HepG2 (cell line): Measurements from ENCODE around the gene ZNF324B. TPM values are rescaled to one million over a fixed set of nuclear protein-coding genes. Genes with fewer than 3 reads are reported as not detected.

Experiments used
- ATF3 ChIP-seq: sonication (generic); formaldehyde crosslinking; IDR thresholded peaks from 2 replicates; pipeline ENCODE4 v1.4.0; 2020; ENCODE audit warnings: missing genetic modification reagents
- BATF2 ChIP-seq: sonication (generic); formaldehyde crosslinking; IDR thresholded peaks from 2 replicates; pipeline ENCODE4 v1.8.0; 2022; ENCODE audit warnings: mild to moderate bottlenecking, missing genetic modification reagents, moderate library complexity
- BHLHE40 ChIP-seq: IDR thresholded peaks from 2 replicates; pipeline ENCODE4 v1.6.1; 2011; ENCODE audit warnings: low read length, improper control_type of control experiment
- KDM6A ChIP-seq: IDR thresholded peaks from 2 replicates; pipeline ENCODE4 v1.6.1; 2016; ENCODE audit warnings: low read depth
- MXD1 ChIP-seq: sonication (generic); formaldehyde crosslinking; IDR thresholded peaks from 2 replicates; pipeline ENCODE4 v1.4.0; 2020; ENCODE audit warnings: mild to moderate bottlenecking, missing genetic modification reagents
- MYC ChIP-seq: sonication (generic); formaldehyde crosslinking; IDR thresholded peaks from 2 replicates; pipeline ENCODE4 v1.9.0; 2021; ENCODE audit warnings: missing genetic modification reagents, borderline replicate concordance
- NR3C1 ChIP-seq: sonication (generic); formaldehyde crosslinking; IDR thresholded peaks from 2 replicates; pipeline ENCODE4 v1.4.0; 2020; ENCODE audit warnings: missing genetic modification reagents
- PAXIP1 ChIP-seq: sonication (generic); formaldehyde crosslinking; conservative IDR thresholded peaks from 2 replicates; pipeline ENCODE4 v1.4.0; 2020; ENCODE audit warnings: mild to moderate bottlenecking, missing genetic modification reagents, moderate library complexity
- SNAPC2 ChIP-seq: sonication (generic); formaldehyde crosslinking; IDR thresholded peaks from 2 replicates; pipeline ENCODE4 v1.8.1; 2022; ENCODE audit warnings: mild to moderate bottlenecking, missing genetic modification reagents
- ZFP36L1 ChIP-seq: sonication (generic); formaldehyde crosslinking; IDR thresholded peaks from 2 replicates; pipeline ENCODE4 v1.8.0; 2022; ENCODE audit warnings: mild to moderate bottlenecking, missing genetic modification reagents, moderate library complexity
- ZNF160 ChIP-seq: sonication (generic); formaldehyde crosslinking; IDR thresholded peaks from 2 replicates; pipeline ENCODE4 v1.8.0; 2022; ENCODE audit warnings: mild to moderate bottlenecking, inconsistent platforms, missing genetic modification reagents
- ZNF263 ChIP-seq: sonication (generic); formaldehyde crosslinking; IDR thresholded peaks from 2 replicates; pipeline ENCODE4 v1.4.0; 2020; ENCODE audit warnings: missing genetic modification reagents
- ZNF274 ChIP-seq: sonication (generic); formaldehyde crosslinking; IDR thresholded peaks from 2 replicates; pipeline ENCODE4 v1.5.1; 2020; ENCODE audit warnings: mild to moderate bottlenecking, missing genetic modification reagents
- ZNF292 ChIP-seq: sonication (generic); formaldehyde crosslinking; IDR thresholded peaks from 2 replicates; pipeline ENCODE4 v1.8.1; 2022; ENCODE audit warnings: mild to moderate bottlenecking, low read depth, missing genetic modification reagents, borderline replicate concordance
- ZNF460 ChIP-seq: sonication (generic); formaldehyde crosslinking; IDR thresholded peaks from 2 replicates; pipeline ENCODE4 v1.5.1; 2020; ENCODE audit warnings: missing genetic modification reagents, mild to moderate bottlenecking, borderline replicate concordance
- polyA plus RNA-seq, 8 experiments: library from polyadenylated mRNA; depleted of rRNA in 3 of 8; stranded (reverse) in 7 of 8; unstranded in 1 of 8; fragments of >200 nt; fragmentation: Illumina TruSeq in 4 of 8; extraction: Trizol in 4 of 8; gene quantifications; 2 replicates each; pipeline versions ENCODE4 v1.2.1 to v1.2.3, GENCODE V29; 2011 to 2016; ENCODE audit warnings: low read depth in 4 of 8, missing spikeins in 1 of 8, mixed read lengths in 1 of 8; ENCODE audit not compliant: insufficient read depth in 1 of 8
- total RNA-seq, 5 experiments: library from RNA; depleted of rRNA; stranded (reverse); fragments of >200 nt; fragmentation: Illumina TruSeq; extraction: Trizol; gene quantifications; 2 replicates each; pipeline ENCODE4 v1.2.3, GENCODE V29; 2016; ENCODE audit warnings: low read depth in 1 of 5
- TF ChIP-seq, protein P1 (sequence below): sonication (generic); formaldehyde crosslinking; IDR thresholded peaks from 2 replicates; pipeline ENCODE4 v1.4.0; 2020; ENCODE audit warnings: missing genetic modification reagents, borderline replicate concordance
- TF ChIP-seq, protein P2 (sequence below): sonication (generic); formaldehyde crosslinking; IDR thresholded peaks from 2 replicates; pipeline ENCODE4 v1.4.0; 2020; ENCODE audit warnings: missing genetic modification reagents

ZNF324B gene
- total and polyA plus RNA-seq, 2 of the 13 experiments (the other 11 are each of a cell fraction or from before 2014, with no cell fraction given) = 0.53 to 3.0 TPM

DNA sequence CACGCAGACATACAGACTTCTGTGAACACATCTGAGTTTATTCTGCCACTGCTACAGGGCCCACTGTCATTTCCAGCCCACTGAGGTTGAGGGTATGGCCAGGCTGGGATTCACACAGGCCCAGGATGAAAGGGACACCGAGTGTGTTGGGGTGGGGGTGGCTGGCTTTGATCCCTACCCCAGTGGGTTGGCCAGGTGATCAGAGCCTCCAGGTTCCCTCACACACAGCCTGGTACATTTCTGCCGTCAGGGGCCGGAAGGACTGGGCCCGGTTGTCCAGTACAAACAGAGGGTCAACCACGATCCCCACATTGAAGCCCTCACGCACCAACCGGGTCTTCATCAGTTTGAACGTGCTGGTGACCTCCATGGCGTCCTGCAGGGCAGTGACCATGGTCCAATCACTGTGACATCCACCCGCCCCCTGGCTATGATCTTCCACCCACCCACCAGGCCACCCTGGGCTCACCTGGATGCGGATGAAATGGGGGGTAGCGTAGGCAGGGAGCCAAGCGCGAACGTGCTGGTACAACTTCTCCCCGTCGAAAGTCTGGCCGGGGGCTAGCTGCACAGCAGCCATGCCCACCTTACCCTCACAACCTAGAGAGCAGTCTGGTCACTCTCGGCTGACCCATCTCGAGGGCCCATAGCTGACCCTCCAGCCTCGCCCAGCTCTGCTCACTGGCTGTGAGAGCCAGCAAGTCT is 47.0 kb downstream of the ZNF324B start (continued):
- TF ChIP-seq KDM6A = no peak
- no peak for TF ChIP-seq MXD1
- no peak for TF ChIP-seq SNAPC2
- TF ChIP-seq PAXIP1 = no peak
- no peak for TF ChIP-seq ZNF263
- 0 out of 2 replicates have a peak, but pooled peaks have one; percentile 6 for TF ChIP-seq BATF2 (CRISPR knock-in tag)
- no peak for TF ChIP-seq BHLHE40
- 0 out of 2 replicates have a peak, but pooled peaks have one; percentile 11 for TF ChIP-seq ZNF274 (CRISPR knock-in tag)
- TF ChIP-seq ZNF460 (CRISPR knock-in tag) = no peak
- TF ChIP-seq, protein P1, sequence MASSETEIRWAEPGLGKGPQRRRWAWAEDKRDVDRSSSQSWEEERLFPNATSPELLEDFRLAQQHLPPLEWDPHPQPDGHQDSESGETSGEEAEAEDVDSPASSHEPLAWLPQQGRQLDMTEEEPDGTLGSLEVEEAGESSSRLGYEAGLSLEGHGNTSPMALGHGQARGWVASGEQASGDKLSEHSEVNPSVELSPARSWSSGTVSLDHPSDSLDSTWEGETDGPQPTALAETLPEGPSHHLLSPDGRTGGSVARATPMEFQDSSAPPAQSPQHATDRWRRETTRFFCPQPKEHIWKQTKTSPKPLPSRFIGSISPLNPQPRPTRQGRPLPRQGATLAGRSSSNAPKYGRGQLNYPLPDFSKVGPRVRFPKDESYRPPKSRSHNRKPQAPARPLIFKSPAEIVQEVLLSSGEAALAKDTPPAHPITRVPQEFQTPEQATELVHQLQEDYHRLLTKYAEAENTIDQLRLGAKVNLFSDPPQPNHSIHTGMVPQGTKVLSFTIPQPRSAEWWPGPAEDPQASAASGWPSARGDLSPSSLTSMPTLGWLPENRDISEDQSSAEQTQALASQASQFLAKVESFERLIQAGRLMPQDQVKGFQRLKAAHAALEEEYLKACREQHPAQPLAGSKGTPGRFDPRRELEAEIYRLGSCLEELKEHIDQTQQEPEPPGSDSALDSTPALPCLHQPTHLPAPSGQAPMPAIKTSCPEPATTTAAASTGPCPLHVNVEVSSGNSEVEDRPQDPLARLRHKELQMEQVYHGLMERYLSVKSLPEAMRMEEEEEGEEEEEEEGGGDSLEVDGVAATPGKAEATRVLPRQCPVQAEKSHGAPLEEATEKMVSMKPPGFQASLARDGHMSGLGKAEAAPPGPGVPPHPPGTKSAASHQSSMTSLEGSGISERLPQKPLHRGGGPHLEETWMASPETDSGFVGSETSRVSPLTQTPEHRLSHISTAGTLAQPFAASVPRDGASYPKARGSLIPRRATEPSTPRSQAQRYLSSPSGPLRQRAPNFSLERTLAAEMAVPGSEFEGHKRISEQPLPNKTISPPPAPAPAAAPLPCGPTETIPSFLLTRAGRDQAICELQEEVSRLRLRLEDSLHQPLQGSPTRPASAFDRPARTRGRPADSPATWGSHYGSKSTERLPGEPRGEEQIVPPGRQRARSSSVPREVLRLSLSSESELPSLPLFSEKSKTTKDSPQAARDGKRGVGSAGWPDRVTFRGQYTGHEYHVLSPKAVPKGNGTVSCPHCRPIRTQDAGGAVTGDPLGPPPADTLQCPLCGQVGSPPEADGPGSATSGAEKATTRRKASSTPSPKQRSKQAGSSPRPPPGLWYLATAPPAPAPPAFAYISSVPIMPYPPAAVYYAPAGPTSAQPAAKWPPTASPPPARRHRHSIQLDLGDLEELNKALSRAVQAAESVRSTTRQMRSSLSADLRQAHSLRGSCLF = no peak
- TF ChIP-seq ATF3 (CRISPR knock-in tag) = no peak
- no peak for TF ChIP-seq NR3C1
- TF ChIP-seq, protein P2, sequence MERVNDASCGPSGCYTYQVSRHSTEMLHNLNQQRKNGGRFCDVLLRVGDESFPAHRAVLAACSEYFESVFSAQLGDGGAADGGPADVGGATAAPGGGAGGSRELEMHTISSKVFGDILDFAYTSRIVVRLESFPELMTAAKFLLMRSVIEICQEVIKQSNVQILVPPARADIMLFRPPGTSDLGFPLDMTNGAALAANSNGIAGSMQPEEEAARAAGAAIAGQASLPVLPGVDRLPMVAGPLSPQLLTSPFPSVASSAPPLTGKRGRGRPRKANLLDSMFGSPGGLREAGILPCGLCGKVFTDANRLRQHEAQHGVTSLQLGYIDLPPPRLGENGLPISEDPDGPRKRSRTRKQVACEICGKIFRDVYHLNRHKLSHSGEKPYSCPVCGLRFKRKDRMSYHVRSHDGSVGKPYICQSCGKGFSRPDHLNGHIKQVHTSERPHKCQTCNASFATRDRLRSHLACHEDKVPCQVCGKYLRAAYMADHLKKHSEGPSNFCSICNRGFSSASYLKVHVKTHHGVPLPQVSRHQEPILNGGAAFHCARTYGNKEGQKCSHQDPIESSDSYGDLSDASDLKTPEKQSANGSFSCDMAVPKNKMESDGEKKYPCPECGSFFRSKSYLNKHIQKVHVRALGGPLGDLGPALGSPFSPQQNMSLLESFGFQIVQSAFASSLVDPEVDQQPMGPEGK (CRISPR knock-in tag) = no peak
- no peak for TF ChIP-seq ZFP36L1
- TF ChIP-seq ZNF292 = no peak
- peak; percentile 9; the same call in 1 of the 2 replicates for TF ChIP-seq ZNF160 (CRISPR knock-in tag)
- TF ChIP-seq MYC (CRISPR knock-in tag) = no peak
